Smooth muscle cell (in vitro differentiated cells): ENCODE results near the gene LCE2D. TPM values are rescaled to one million over a fixed set of nuclear protein-coding genes. Genes with fewer than 3 reads are reported as not detected.
"Not testable (repeated sequence)": the region's sequence is repeated elsewhere in the genome, so short reads cannot be mapped to it uniquely, and the experiment has no call there.

ENCODE experiments used
- DNase-seq: peaks from one replicate; lab custom pipeline; 2025; ENCODE audit not compliant: unreplicated experiment; lab: John Stamatoyannopoulos, UW
- H2AFZ ChIP-seq: fragments of 200-600 bp; sonication (generic); 2 replicates; pipeline ENCODE4 v1.6.0; 2016; ENCODE audit warnings: antibody characterized with exemption, low read depth, mild to moderate bottlenecking
- H3F3A ChIP-seq: fragments of 200-600 bp; sonication (generic); 2 replicates; pipeline ENCODE4 v1.6.0; 2017; ENCODE audit warnings: antibody characterized with exemption, low read depth
- H3K27ac ChIP-seq: fragments of 200-600 bp; sonication (generic); 2 replicates; pipeline ENCODE4 v1.5.1; 2016; ENCODE audit warnings: low read depth, mild to moderate bottlenecking
- H3K27me3 ChIP-seq: fragments of 200-600 bp; sonication (generic); 2 replicates; pipeline ENCODE4 v1.6.1; 2016; ENCODE audit warnings: low read depth, mild to moderate bottlenecking
- H3K36me3 ChIP-seq: fragments of 200-600 bp; sonication (generic); 2 replicates; pipeline ENCODE4 v1.5.1; 2016; ENCODE audit warnings: low read depth
- H3K4me1 ChIP-seq: fragments of 200-600 bp; sonication (generic); 2 replicates; pipeline ENCODE4 v1.5.1; 2016; ENCODE audit warnings: low read depth
- H3K4me2 ChIP-seq: fragments of 200-600 bp; sonication (generic); 2 replicates; pipeline ENCODE4 v1.6.0; 2016; ENCODE audit warnings: mild to moderate bottlenecking
- H3K4me3 ChIP-seq: fragments of 200-600 bp; sonication (generic); 2 replicates; pipeline ENCODE4 v1.5.1; 2016; ENCODE audit warnings: mild to moderate bottlenecking
- H3K79me2 ChIP-seq: fragments of 200-600 bp; sonication (generic); 2 replicates; pipeline ENCODE4 v1.6.0; 2016; ENCODE audit warnings: low read depth, mild to moderate bottlenecking
- H3K9ac ChIP-seq: fragments of 200-600 bp; sonication (generic); 2 replicates; pipeline ENCODE4 v1.6.0; 2016; ENCODE audit warnings: low read depth
- H3K9me3 ChIP-seq: fragments of 200-600 bp; sonication (generic); replicated peaks from 2 replicates; pipeline ENCODE4 v1.5.1; 2016; ENCODE audit warnings: low read depth
- H4K20me1 ChIP-seq: fragments of 200-600 bp; sonication (generic); 2 replicates; pipeline ENCODE4 v1.6.0; 2016; ENCODE audit warnings: low read depth
- CTCF ChIP-seq: fragments of 200-600 bp; sonication (generic); IDR thresholded peaks from 2 replicates; pipeline ENCODE4 v1.5.1; 2017; ENCODE audit warnings: borderline replicate concordance, mild to moderate bottlenecking, antibody characterized with exemption; ENCODE audit not compliant: insufficient read depth, poor library complexity, severe bottlenecking
- WGBS: methylation state at CpG from one replicate; pipeline ENCODE4 v1.1.7; 2016; ENCODE audit warnings: low lambda C conversion rate; 5-methylcytosine and 5-hydroxymethylcytosine counted together
- polyA plus RNA-seq: library from polyadenylated mRNA; unstranded; fragments of >200 nt; fragmentation: Nextera tagmentation; extraction: Ambion mirVana; gene quantifications from 2 replicates; pipeline ENCODE4 v1.2.1, GENCODE V29; 2016
- total RNA-seq: library from RNA; depleted of rRNA; stranded (reverse); fragments of >200 nt; gene quantifications from 2 replicates; pipeline ENCODE4 v1.2.3, GENCODE V29; 2014

Gene LCE2D
- total and polyA plus RNA-seq, 2 experiments from 2014 or later: not detected

- H3K4me2 ChIP-seq: no peak overlapping the region
- H3F3A ChIP-seq: no peaks in the 10 kb centered on the region
- no peaks in the 10 kb centered on the region for H3K27me3 ChIP-seq
- H3K9me3 ChIP-seq: peaks cover 4% of the 10 kb centered on the region
- no peak overlapping the region for H3K4me3 ChIP-seq
- WGBS: 38% methylated on average over 2 of the region's 2 CpGs
- TF ChIP-seq CTCF: no peak
- DNase-seq: no peak
- H3K79me2 ChIP-seq: no peaks in the 10 kb centered on the region
- H3K36me3 ChIP-seq: no peaks in the 10 kb centered on the region
- H2AFZ ChIP-seq: no peak overlapping the region
- H4K20me1 ChIP-seq: no peaks in the 10 kb centered on the region
- H3K27ac ChIP-seq: no peak overlapping the region
- H3K4me1 ChIP-seq: no peaks in the 10 kb centered on the region
- no peak overlapping the region for H3K9ac ChIP-seq
Observed at GRCh38 chr1:152681616-152682015, 18.4 kb downstream of the LCE2D start.

- DNase-seq: no peak
- H4K20me1 ChIP-seq: no peaks in the 10 kb centered on the region
- H3K27ac ChIP-seq: no peak overlapping the region
- no peak overlapping the region for H3K9ac ChIP-seq
- no peaks in the 10 kb centered on the region for H3F3A ChIP-seq
- H3K27me3 ChIP-seq: no peaks in the 10 kb centered on the region
- no peaks in the 10 kb centered on the region for H3K79me2 ChIP-seq
- no peaks in the 10 kb centered on the region for H3K4me1 ChIP-seq
- no peaks in the 10 kb centered on the region for H3K9me3 ChIP-seq
- H3K36me3 ChIP-seq: no peaks in the 10 kb centered on the region
- no peak overlapping the region for H3K4me3 ChIP-seq
- H2AFZ ChIP-seq: no peak overlapping the region
- no peak overlapping the region for H3K4me2 ChIP-seq
- TF ChIP-seq CTCF: no peak
Observed at GRCh38 chr1:152683846-152684245, 20.7 kb downstream of the LCE2D start.

GRCh38 chr1:152685823-152686222 is 22.6 kb downstream of the LCE2D start, which contains the start of gene LCE2B:
TSS of gene LCE2B (plus strand) at chr1:152686123. CDS start at chr1:152686844, 721 bp downstream.
- not testable (repeated sequence) for H3K4me1 ChIP-seq, H3K27me3 ChIP-seq, DNase-seq, H3K4me2 ChIP-seq, H3K9me3 ChIP-seq, H3K36me3 ChIP-seq, H4K20me1 ChIP-seq, H3K79me2 ChIP-seq, H3K9ac ChIP-seq, H3K4me3 ChIP-seq, H3F3A ChIP-seq, H2AFZ ChIP-seq, H3K27ac ChIP-seq
- 59% methylated on average over 4 of the region's 4 CpGs for WGBS

GRCh38 chr1:152697701-152698600 is 34.8 kb downstream of the LCE2D start, which contains the start of gene LCE2A:
TSS of gene LCE2A (plus strand) at chr1:152698345. CDS start at chr1:152698902, 557 bp downstream.
- no peak within 1 kb of the TSS for H2AFZ ChIP-seq
- H3K4me2 ChIP-seq: no peak within 1 kb of the TSS
- no peak within 1 kb of the TSS for H3K27ac ChIP-seq
- H3K79me2 ChIP-seq: no peaks in the 10 kb centered on the region
- no peaks in the 10 kb centered on the region for H3K27me3 ChIP-seq
- no peaks in the 10 kb centered on the region for H3K4me1 ChIP-seq
- DNase-seq: no peak
- no peaks in the 10 kb centered on the region for H3K36me3 ChIP-seq
- no peaks in the 10 kb centered on the region for H4K20me1 ChIP-seq
- 50% methylated on average over 4 of the region's 4 CpGs for WGBS
- no peak for TF ChIP-seq CTCF
- H3F3A ChIP-seq: no peaks in the 10 kb centered on the region
- H3K9me3 ChIP-seq: peaks cover 11% of the 10 kb centered on the region
- H3K9ac ChIP-seq: no peak within 1 kb of the TSS
- no peak within 1 kb of the TSS for H3K4me3 ChIP-seq
